ENCODE results near the gene HMX1.

The HMX1 gene

DNA sequence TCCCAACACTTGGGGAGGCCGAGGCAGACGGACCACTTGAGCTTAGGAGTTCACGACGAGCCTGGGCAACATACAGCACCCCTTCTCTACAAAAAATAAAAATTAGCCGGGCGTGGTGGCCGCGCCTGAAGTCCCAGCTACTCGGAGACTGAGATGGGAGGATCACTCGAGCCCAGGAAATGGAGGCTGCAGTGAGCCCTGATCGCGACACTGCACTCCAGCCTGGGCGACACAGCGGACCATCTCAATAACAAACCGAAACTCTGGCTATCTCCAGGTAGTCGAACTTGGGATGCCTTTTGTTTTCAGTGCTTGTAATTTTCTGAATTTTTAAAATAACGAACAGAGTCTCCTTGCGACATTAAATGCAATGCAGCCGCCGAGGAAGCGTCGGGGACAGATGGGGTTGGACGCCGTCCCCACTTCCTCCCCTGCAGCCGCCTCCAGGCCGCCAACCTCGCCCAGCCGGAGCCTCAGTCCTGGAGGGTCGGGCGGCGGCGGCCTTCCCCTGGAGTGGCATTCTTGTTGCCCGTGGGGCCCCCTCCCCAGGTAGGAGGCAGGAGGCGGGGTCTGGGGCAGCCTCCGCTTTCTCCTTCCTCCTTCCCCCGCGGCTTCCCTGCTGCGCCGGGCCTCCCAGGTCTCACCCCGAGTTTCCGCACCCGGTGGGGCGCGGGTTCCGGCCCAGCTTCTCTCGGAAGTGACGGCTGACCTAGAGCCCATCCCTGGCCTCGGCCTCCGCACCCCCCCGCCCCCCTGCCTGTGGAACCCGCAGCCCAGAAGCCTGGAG, 14.6 kb downstream of the HMX1 start:
- no peak for DNase-seq (ENCODE audit: low read depth in 2 of 2)

DNA sequence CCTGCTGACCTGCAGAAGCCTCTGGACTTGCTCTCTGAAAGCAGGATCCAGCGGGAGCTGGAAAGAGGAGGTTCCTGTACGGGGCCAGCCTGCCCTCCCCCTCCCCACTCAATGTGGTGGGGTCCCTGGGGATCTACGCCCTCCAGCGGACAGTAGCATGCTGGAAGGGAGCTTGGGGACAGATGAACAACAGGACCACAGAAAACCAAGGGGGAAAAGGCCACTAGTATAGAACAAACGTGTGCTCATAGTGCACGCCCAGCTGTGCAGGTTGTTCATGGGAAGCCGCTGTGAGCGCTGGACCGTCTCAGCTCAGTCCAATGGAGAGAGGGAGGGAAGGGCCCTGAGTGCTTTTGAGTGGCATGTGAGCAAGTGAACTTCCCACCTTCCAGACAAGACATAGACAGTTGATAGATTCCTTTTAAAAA, 15.8 kb downstream of the HMX1 start:
- DNase-seq (ENCODE audit: low read depth in 2 of 2) = no peak

DNA sequence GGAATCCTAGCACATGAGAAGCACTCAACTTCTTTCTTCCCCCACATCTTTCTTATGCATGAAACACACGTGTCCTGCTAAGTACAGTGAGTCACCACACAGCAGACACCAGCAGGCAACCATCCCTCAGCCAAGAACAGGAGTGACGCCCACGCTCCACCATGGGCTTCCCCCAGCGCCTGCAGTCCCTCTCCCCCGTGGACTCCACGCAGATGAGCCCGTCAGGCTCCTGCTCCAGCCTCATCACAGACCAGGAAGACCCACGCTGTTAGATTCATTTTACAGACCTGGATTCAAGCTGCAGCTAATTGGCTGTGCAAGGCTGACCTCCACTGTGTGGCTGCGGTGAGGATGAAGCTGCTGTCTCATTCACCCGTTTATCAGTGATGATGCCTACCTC, 16.7 kb downstream of the HMX1 start:
- DNase-seq (ENCODE audit: low read depth in 2 of 2) = no peak

DNA sequence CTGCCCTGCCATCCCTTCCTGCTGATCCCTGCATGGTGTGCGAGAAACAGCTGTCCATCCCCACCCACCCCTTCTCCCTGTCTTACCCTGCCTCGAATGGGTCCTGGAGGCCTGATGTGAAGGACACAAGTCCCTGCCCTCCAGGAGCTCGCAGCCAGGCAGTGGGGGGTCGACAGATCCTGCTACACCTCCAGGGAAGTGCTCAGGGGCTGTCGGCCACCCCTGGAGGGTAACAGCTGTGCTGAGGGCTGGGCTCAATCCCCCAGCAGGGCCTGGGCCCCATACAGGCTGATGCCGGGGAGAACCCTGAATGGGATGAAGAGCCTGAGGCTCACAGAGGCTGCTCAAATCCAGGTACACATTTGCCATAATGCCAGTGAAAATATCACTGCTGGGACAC, 17.6 kb downstream of the HMX1 start:
- no peak for DNase-seq (ENCODE audit: low read depth in 2 of 2)

GRCh38 chr4:8853249-8853648, 18.4 kb downstream of the HMX1 start:
- no peak for DNase-seq (ENCODE audit: low read depth in 2 of 2)

DNA sequence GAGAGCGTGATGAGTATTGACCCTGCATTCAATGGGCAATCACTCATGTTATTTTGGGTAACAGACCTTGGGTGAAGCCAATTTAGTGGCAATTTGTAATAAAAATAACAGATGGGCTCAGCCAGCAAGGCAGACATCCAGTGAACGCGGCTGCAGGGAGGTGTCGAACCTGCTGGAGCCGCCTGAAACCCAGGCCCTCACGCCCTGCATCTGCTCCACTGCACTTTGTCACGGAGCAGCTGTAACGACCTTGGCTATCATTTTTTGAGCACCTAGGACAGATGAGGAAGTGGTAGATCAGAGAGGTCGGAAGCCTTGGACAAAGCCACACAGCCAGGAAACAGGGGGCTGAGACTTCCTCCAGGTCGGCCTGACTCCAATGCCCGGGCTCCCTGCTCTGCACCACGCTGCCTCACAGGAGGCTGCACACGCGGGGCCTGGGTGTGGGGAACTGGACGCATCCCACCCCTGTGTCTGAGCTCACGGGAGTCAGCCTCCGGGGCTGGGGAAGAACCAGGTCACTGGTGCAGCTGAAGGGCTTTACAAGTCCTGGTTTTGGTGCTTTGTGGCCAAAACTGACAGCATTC, 19.4 kb downstream of the HMX1 start:
- no peak for DNase-seq (ENCODE audit: low read depth in 2 of 2)

GRCh38 chr4:8851321-8852117, 20.1 kb downstream of the HMX1 start:
- DNase-seq (ENCODE audit: low read depth in 2 of 2) = no peak

DNA sequence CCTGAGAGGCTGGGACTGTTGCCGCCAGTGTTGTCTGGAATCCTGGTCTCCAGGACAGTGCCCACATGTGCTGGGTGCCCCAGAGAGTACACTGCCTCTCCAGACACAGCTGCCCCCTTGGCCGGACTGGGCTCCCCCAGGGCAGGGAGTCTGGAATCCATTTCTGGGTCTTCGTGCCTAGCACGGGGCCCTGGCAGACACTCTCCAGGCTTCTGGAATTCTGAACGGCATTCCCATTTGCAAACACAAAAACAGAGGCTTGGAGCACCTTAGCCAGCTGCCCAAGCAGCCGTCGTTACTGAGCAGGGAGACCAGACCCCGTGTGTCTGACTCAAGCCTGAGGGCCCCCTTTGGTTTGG, 20.8 kb downstream of the HMX1 start:
- no peak for DNase-seq (ENCODE audit: low read depth in 2 of 2)

DNA sequence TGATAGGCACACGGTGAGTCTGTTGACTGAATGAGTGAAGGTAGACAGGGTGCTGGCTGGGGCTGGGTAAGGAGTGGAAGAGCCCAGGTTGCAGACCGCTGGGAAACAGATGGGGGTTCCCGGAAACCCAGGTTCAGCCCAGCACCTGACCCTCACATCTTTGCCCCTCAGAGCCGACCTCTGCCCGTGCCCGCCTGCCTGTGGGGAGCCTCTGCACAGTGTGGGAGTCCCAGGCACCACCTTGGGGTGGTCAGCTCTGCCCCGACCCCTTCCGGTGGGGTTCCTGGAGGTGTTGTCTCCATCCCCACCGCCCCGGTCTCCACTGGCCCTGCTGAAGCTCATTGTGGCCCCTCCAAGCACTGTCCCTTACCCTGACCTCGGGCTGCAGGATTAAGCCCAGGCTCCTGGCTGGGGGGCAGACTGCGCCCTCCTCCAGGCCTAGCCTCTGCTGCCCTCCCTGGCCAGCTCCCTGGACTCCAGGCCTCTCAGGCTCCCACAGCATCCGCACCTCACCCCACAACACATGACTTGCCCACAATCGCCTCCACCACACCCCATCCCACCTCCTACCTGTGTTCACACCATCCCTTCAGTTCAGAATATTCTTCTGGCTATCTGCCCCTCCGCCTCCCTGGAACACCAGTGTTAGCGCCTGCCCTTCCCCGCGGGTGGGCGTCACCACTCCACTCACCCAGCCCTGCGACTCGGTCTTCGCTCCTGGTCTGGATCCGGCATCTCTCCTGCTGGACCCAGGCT, 21.4 kb downstream of the HMX1 start:
- DNase-seq (ENCODE audit: low read depth in 2 of 2) = no peak

DNA sequence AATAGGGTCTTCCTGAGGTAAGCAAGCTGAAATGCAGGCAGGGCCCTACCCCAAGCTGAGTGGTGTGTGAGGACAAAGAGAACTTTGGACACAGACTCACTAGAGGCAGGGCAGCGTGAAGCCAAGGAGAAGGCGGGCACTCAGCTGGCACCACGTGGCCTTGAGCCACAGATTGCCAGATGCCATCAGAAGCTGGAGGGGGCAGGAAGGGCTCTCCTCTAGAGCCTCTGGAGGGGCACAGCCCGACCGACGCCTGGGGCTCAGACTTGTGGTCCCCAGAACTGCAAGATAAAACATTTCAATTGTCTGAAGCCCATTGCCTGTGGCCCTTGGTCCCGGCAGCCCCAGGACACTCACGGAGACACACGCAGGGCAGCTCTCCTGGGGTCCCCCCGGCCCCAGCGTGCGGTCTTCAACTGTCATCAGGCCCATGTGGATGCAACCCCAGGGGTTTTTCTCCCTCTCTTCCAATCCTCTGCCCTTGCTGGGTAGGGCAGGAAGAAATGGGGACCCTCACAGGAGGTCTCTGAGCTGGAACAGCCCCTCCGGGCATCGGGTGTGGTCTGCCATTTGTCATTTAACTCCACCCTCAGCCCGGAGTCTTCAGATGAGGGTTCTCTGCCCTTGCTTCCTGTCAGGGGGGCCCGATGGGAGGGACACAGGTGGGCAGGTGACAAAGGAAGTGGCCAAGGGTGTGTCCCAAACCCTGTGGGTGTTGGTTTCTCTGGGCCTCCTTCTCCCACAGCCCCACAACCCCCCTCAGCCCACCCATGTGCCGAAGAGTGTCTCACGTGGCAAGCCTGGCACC, 22.2 kb downstream of the HMX1 start:
- DNase-seq (ENCODE audit: low read depth in 2 of 2) = no peak

GRCh38 chr4:8848507-8849265, 23.0 kb downstream of the HMX1 start:
- no peak for DNase-seq (ENCODE audit: low read depth in 2 of 2)

GRCh38 chr4:8847764-8848163, 23.9 kb downstream of the HMX1 start:
- DNase-seq (ENCODE audit: low read depth in 2 of 2) = no peak

- no peak for DNase-seq (ENCODE audit: low read depth in 2 of 2)
Observed at GRCh38 chr4:8847331-8847730, 24.3 kb downstream of the HMX1 start.

GRCh38 chr4:8846826-8847225, 24.8 kb downstream of the HMX1 start:
- DNase-seq (ENCODE audit: low read depth in 2 of 2) = no peak

DNA sequence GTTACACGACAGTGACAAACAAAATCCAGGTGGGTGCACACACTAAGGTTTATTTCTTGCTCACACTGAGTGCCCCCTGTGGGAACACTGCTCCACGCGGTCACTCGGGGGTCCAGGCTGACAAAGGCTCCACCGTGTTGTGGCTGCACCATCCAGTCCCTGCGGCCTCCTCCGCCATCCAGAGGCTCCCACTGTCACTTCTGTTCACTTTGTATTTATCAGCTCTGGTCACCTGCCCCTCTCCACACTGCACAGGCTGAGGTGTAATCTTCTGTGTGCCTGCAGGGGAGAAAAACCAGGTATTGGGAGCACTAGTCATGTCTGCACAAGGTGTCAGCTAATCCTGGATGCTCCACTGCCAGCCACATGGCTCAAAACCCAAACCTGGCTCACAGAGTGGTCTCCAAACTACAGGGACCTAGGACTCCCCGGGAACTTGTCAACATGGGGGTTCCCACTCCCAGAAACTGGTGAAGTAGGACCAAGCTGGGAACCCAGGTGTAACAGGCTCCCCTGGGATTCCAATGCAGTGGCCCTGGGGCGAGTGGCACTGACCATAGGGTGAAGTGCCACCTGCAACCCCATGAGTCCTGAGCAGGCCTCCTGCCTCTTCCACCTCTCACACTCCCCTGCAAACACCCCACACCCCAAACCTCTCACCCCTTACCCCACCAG, 25.5 kb downstream of the HMX1 start:
- DNase-seq (ENCODE audit: low read depth in 2 of 2) = no peak

DNA sequence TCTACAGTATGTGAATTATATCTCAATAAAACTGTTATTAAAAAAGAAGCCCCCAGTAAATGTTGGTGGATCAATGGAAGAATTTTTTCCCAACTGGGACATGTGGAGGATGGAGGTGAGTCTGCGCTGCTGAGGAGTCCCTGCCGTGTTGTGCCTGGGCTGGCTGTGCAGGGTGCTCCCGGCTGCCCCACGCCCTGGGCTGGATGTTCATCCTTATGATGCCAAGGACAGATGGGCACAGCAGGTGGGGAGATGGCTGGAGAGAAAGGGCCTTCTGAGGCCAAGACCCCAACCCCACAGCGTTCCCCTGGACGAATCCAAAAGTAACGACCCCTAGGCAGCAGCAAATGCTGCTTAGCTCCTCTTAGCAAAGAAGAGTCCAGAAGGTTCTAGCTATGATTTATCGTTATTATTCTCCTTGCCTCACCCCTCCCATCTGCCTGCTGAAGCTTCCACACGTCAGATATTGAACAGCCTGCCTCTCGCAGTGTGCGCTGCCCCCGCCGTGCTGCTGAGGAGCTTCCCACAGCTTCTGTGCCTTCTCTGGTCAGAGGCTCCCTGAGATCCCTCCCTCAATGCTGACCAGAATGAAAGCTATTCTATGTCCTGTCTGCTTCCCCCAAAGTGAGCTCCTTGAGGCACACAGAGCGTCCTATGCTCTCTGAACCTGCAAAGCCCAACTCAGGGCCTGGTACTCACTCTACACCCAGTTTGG, 26.5 kb downstream of the HMX1 start:
- DNase-seq (ENCODE audit: low read depth in 2 of 2) = no peak

DNA sequence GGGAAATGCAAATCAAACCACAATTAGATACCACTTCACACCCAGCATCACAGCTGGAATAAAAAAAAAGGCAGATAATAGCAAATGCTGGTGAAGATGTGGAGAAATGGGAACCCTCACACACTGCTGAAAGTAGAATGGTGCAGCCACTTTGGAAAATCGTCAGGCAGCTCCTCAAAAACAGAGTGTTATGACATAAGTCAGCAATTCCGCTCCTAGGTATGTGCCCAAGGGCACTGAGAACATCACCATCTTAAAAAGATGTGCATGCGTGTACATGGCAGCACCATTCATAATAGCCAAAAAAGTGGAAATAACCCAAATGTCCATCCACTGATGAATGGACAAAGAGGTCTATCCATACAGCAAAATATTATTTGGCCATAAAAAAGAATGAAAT, 28.0 kb downstream of the HMX1 start:
- no peak for DNase-seq (ENCODE audit: low read depth in 2 of 2)

GRCh38 chr4:8842614-8843013, 29.0 kb downstream of the HMX1 start:
- DNase-seq (ENCODE audit: low read depth in 2 of 2) = no peak

- DNase-seq (ENCODE audit: low read depth in 2 of 2) = no peak
Observed at GRCh38 chr4:8841678-8842268, 29.9 kb downstream of the HMX1 start.

Measured in stimulated activated CD8-positive, alpha-beta memory T cell treated with anti-CD3 and anti-CD28 coated beads, Interleukin-2, amount 100 ng/mL, for 1 hour (primary cell).